Effector CD8-positive, alpha-beta T cell (primary cell): ENCODE results near the gene C3orf22.
A peak's percentile ranks its signal among the peaks of the same experiment; 100 is the strongest.

Experiments
- DNase-seq: peaks from one replicate; lab custom pipeline; 2025; lab: John Stamatoyannopoulos, UW

C3orf22 gene

DNA sequence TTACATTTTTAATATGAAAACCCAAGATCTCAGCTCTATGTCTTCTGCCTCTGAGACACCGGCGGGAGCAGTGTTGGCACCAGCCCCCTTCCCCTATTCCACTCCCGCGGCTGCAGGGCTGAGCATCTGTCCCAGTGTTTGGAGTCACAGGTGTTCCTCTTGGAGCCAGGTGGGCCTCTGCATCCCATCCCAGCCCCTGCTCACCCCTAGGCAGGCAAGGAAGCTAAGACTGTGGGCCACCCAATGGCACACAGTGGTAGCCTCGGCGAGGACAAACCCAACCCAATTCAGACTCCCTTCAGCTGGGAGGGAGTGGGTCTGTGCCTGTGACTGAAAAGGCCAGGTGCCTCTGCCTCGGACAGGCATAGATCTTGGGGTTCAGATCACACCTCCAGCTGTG is 31.7 kb downstream of the C3orf22 start:
- DNase-seq: no peak

DNA sequence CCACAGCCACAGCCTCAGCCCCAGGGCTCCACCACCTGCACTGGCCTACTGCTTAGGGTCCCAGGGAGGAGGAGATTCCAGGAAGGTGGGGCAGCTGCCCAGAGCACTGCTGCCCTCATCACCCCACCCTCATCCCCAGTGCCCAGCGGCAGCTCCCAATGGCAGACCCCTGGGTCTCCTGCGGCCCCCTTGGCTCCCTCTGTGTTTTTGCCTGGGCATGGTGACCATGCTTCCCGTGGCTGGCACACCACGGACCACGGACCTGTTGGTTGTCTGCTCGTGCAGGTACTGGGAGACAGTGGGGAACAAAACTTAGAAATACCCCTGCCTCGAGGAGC is 32.1 kb downstream of the C3orf22 start:
- no peak for DNase-seq

DNA sequence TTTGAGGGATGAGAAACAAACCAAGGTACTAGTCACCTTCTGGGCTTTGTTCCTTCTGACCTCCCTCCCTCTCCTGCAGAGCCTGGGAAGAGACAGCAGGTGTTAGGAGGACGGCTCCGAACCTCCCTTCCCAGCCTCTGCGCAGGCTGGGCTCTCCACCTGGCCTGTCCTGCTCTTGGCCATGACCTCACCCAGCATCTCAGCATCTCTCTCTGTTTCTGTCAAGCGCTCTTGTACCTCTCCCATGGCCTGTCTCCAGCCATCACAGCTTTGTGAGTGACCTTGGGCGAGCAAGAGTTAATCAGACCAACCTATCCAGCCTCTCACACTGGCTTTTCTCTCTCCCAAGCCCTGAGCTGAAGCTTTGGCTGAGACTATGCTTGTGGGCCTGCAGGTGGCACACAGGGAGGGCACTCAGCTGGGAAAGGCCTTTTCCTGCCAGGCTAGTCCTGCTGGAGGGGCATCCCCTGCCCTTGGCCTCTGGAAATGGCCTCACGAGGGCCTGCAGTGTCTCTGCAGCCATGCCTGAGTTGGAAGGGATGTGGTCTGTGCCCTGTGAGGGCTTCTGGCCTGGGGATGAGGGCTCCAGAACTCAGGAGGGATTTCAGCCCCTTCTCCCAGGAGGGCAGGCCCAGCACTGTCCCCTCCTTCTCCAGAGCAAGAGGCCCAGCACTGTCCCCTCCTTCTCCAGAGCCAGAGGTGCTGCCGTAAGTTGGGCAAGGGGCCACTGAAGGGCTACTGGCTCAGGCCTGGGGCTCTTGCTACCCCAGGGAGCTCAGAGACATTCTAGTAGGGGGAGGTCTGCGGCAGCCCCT is 32.7 kb downstream of the C3orf22 start:
- no peak for DNase-seq

DNA sequence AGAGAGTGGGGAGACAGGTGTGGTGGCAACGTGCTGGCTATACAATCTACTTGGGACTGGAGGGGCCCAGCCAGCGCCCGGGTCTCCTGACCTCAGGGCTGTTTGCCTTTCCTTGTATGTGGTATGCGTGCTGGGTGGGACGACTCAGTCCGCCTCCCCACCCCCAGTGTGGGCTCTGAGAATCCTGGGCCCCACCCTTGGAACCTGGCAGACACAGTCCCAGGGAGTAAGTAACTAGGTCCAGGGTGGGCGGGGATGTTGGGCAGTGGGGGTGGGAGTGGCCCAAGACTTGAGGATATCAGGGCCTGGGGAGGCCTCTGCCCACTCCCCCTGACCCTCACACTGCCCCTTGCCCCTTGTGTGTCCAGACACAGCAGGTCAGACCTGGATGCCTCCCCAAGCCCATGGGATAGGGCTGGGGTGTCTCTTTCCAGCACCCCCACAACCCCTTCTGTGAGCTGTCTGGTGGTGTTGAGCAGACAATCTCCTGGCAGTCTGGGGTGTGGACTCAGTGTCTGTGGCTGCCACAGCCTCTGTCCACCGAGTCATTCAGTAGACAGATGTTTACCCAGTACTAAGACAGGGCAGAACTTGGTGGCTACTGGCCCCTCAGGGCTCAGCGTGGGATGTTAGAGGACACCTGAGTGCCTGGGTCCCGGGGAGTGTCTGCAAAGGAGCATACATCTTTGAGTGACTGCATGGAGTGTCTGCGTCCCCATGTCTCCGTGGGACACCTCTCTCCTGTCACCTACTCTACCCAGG is 33.5 kb downstream of the C3orf22 start:
- DNase-seq: no peak

DNA sequence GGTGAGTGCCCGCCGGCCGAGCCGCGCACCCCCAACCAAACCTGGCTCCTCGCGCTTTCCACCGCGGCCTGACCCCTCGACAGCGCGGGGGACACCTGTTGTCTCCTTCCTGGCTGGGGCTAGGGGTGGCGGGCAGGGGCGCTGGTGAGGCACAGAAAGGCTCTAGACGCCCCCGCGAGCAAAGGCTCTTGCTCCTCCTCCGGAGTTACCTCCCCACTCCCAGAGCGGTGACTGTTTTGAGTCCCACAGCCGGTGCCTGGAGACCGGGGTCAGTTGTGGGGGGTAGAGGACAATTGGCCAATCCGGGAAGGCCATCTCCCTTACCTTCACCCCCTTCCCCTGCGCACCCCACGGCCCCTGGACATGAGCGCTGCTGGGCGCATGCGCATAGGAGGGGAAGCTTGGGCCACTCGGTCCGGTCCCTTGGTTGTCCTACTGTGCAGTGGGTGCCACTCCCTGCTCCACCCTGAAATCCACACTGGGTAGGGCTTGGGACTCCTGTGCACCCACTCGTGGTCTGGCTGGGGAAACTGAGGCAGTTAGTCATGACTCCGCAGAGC is 34.2 kb downstream of the C3orf22 start:
- DNase-seq: no peak

DNA sequence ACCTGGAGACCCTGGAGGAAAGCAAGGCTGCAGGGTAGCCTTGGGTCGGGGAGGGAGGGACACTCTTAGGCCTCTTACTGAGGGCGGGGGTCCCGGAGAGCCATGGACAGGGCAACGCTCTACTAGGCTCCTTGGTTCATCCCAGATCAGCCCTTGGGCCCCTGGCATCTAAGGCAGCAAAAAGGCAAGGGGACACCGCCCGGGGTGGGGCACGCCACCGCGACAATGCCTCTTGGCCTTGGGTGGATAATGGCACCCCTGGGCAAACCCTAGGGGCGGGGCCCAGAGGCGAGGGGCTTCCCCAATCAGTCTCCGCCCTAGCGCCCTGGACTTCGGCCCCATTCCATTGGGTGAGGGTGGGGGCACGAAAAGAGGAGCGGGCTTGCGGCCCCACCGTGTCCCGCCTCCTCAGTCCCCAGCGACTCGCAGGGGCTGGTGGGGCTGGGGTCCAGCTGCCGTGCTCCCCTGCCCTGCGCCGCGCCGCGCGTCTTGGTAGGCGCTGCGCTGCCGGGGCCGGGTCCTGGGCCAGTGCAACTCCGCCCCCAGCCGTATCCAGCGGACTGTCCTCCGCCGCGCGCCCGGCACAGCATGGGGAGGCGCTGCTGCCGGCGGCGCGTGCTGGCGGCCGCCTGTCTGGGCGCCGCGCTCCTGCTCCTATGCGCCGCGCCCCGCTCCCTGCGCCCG is 34.8 kb downstream of the C3orf22 start, which contains the start of gene CHST13:
TSS of gene CHST13 (plus strand) at position 411 of the 684 bp plus-strand sequence. CDS start at position 589, 178 bp downstream.
- DNase-seq: no peak

DNA sequence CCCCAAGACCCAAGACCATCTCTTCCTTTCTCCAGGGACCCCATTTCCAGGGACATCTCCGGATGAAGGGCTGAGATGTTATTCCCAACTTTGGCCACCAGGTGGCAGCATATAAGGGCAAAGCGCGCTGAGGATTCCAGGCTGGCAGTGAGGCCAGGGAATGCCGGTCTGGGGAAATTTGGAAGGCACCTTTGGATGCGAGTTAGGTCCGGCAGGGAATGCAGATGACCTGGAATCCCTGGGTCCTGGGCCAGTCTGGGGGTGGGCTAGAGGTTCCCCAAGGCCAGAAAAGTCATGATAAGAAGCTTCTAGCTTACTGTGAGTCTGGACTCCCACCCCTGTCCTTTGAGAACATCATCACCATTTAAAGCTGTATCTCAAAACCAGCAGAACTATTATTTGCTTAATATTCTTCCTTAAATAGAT is 36.4 kb downstream of the C3orf22 start:
- peak; percentile 40 for DNase-seq

DNA sequence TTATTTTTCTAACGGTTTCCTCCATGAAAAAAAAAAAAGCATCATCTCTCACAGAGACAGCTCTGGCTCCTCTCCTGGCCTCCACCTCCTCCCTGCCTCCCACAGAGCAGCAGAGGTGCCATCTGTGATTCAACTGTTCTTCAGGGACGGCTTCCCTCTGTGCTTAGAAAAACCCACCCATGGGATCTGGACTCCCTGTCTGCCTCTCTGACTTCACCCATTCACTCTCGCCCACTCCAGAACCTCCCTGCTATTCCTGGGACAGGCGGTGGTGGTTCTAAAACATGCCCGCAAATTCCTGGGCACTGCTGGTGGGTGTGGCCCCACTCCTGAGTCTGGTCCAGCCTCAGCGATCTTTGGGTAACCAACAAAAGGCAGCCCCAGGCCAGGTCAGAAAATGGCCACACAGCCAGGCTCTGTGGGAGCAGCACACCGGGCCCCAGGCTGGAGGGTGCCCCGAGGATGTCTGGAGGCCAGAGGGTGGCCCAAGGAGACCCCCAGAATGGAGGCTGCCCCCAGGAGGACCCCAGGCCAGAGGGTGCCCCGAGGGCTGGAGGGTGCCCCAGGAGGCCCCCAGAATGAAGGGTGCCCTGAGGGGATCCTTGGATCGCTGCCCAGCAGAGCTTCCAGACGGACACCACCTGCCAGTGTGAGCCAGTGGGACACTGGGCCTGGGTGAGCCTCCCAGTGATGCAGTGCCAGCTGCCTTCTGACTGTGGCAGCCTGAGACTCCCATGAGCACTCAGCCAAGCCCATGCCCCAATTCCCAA is 37.4 kb downstream of the C3orf22 start:
- no peak for DNase-seq

DNA sequence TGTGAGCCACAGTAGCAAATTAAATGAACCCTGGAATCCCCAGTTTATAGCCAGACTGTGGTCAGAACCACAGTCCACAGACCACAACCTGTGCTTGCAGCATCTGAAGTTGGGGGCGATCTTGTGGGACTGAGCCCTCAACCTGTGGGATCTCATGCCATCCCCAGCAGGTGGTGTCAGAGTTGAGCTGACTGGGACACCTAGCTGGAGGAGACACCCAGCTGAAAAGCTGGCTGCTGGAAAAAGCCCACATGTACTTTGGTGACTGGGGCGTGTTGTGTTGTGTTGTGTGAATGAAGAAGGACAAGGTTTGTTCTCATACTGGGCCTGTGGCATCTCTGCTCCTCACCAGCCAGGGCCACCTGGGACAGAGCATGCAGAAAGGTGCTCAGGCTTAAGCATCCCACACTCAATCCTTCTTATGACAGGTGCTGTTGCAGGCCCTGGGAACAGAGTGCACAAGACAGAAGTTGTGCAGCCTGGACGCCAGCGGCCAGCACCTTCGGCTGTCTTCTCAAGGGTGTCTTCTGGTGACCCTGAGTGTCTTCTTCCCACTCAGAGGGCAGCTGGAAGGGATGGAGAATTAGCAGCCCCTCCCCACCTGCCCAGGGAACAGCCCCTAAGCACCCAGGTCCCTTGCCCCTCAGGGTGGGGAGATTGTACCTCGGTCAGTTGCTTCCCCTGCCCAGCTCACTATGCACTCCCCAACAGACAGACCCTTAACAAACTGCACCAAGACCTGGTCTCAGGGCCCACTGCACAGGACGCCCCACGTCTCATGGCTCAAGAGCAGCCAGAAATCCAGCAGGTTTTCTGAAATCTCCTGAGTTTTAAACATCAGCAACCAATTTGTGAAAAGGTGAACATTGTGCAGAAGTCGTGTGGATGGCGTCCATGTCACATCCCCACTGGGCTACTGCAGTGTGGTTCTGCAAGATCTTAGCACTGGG is 39.0 kb downstream of the C3orf22 start:
- DNase-seq: no peak

DNA sequence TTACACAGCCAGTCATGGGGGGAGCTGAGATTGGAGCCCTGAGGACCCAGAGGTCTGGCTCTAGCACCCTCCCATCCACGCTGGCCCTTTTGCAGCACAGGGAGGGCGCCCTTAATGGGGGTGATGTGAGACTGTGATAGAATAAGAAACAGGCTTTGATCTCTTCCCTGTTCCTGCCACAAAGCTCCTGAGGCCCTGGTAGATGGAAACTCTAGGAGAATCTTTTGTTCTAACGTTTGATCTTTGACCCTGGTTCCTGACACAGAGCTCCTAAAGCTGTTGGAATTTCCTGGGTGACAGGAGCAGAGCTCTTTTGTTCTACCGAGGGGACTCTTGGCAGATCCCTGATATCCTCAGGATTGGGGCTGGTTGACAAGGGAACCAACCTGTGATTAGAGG is 40.0 kb downstream of the C3orf22 start:
- no peak for DNase-seq

DNA sequence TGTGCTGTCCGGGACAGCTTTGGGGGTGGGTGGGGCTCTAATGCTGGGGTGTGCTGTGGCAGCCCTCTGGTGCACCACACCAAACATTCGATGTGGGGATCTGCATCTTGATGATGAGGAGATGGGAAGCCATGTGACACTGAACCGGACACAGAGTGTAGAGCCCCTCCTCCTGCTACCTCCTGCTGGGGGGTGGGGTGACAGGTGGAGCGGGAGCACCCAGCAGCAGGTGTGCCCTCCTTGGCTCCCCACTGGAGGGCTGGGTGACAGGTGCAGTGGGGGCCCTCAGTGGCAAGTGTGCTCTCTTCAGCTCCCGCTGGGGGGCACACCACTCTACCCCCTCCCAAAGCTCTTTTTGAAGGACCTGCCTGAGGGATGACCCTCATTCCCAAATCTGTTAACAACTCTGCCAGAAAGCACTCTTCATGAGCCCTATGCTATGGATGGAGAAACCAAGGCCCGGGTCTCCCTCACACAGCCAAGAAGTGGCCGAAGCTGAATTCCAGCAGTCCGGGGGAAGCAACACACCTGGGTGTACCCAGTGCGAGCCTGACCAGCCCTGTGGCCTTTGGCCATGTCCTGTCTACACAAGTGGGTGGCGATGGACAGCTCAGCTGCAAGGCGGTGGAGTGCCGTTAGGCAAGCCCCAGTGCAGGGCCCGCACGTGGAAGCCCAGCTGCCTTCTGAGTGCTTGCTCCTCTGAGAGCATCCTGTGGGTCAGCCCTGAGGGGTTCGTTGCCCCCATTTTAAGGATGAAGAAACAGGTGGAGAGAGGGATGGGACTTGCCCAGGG is 40.5 kb downstream of the C3orf22 start:
- DNase-seq: no peak

DNA sequence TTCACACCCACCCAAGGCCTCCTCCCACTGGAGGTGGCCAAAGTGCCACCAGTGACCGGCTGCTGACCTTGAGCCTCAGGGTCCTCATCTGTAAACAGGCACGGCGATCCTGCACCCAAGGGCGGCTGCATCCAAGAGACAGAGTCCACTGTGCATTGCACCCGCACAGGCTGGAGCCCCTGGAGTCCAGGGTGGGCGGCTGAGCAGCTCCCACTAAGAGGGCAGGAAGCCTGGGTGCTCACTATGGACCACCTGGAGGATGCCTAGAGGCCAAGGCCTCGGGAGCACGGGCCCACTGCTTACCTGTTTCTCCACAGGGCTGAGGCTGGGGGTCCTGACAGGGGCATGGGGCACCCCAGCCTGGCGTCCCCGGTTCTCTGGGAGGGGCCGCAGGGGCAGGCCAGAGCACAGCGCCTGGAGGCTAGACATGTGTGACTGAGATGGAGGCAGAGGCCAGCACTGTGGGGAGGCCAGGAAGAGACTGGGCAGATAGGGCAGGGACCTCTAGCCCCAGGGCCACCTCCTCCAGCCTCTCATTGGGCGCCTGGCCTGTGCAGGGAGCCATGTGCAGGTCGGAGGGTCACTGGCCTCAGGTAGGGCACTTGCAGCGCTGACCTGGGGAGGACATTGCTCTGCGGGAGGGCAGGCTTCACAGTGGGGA is 41.3 kb downstream of the C3orf22 start, which contains the start of gene UROC1:
TSS of gene UROC1 (minus strand) at position 483 of the 661 bp plus-strand sequence. CDS start at position 429, 54 bp downstream.
- DNase-seq: no peak

DNA sequence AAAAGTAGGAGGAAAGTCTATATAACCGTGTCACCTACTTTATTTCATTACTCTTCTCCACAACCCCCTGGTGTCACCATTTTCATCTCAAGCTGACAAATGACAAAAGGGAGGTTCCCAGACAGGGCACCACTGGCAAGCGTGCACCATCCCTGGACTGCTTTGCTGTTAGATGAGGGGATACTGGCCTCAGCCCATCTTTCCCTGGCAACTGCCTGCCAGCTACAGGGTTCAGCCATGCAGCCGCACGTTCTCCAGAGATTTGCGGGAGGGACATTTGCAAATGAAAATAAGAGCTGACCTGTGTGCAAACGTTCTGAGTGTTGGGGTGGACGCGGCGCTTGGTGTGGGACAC is 41.8 kb downstream of the C3orf22 start:
- DNase-seq: no peak

DNA sequence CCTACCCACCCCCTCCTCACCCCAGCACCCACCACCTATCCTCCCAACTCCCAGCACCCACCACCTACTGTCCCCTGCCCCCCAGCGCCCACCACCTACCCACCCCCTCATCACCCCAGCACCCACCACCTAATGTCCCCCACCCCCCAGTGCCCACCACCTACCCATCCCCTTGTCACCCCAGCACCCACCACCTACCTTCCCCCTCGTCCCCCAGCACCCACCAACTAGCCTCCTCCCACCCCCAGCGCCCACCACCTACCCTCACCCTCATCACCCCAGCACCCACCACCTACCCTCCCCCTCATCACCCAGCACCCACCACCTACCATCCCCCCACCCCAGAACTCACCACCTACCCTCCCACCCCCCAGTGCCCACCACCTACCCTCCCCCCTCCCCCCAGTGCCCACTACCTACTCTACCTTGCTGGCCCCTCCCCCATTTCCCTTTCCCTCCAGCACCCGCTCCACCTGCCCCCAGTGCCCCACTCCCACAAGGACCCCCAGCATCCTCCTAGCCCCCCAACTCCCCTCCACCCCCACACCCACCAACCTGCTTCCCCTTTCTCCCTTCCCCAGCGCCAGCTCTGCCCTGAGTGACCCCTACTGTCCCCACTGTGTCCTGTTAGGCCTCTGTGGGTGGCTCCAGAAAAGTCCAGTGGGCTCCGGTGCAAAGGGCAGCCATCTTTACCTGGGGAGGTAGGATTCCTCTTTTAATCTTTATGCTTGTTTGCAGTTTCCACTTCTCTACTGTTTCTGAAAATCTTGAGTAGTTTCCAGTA is 42.4 kb downstream of the C3orf22 start:
- DNase-seq: no peak

DNA sequence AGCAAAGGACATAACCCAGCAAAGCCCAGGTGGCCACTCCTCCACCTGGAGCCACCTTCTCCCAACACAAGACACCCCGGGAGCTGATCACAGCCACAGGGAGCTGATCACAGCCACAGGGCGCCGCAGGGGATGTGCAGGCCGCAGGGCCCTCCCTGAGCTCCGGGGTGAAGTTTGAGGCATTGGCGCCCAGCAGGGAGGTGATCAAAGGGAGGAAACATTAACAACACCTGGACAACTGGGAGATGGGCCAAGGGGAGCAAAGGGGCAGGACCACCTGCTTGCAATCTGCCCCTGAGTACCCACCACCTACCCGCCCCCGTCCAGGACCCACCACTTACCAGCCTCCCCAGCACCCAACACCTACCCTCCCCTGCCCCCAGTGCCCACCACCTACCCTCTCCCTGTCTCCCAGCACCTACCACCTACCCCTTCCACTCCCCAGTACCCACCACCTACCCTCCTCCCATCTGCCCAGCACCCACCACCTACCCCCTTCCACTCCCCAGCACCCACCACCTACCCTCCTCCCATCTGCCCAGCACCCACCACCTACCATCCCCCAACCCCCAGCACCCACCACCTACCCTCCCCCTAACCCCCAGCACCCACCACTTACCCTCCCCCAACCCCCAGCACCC is 43.5 kb downstream of the C3orf22 start:
- DNase-seq: no peak

DNA sequence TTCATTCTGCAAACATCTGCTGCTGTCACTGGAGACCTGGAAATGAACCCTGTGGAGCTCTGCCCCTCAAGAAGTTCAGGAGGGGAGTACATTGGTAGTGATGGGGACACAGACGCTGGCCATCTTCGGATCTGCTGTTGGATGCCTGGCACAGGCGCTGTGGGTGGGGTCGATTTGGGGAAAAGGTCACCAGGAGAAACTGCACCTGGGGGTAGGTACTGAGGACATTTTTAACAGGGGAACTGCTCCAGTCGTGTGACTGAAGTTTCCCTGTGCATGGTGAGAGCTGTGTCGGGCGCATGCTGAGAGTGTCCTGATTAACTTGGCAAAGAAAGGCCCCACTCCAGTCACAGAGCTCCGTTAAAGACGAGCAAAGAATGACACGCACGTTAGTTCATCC is 44.6 kb downstream of the C3orf22 start:
- DNase-seq: no peak

DNA sequence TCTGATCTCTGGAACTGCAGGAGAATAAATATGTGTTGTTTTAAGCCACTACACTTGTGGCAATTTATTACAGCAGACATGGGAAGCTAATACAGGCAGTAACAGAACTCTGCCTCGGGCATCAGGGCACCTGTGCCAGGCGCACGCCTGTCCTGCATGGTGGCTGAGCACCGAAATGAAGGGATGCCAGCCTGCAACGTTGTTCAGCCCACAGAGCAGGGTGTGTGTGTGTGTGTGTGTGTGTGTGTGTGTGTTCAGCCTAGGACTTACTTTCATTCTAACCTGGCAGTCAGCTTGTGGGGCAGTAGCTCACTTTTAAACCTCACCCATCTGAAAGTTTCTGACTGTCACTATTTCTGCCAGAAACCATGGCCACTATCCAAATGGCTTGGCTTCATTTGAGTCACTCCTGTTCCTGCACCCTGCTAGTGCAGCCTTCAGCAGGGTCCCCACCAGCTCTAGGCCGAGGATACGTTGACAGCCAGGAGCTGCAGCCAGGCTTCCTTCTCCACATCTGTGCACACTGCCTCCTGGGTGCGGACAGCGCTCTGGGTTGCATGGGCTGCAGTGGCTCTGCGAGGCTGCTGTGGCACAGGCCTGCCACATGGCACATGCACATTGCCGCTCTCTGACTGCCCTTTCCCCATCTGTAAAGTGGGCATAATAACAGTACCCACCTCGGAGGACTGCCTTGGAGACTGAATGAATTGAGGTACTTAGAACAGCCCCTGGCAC is 45.6 kb downstream of the C3orf22 start:
- no peak for DNase-seq
